ENCODE results near the gene CNDP2. TPM values are rescaled to one million over a fixed set of nuclear protein-coding genes. Genes with fewer than 3 reads are reported as not detected.

Gene CNDP2
- total RNA-seq, 1 experiment from 2014 or later = 310 TPM

- Histone ChIP-seq H3K27me3 (ENCODE audit: control insufficient read depth, insufficient read depth, low read length) (no peaks in the 10 kb centered on the region), H3K9me3 (ENCODE audit: control insufficient read depth, insufficient read depth, low read depth, low read length) (no peaks in the 10 kb centered on the region), H3K36me3 (ENCODE audit: control insufficient read depth, insufficient read depth, low read length) (peaks cover 4% of the 10 kb centered on the region; the same call in 1 of the 2 replicates), H3K4me1 (ENCODE audit: control insufficient read depth, insufficient read depth, low read length) (0 out of 2 replicates have a peak, but pooled peaks cover 4% of the 10 kb centered on the region), H3K4me3 (ENCODE audit: low read depth in 2 of 2, low read length in 2 of 2) (no peak overlapping the region), H3K27ac (ENCODE audit: low read length) (no peak overlapping the region)
- ATAC-seq = no peak
- no TSS peak for BruUV-seq (replicated peaks)
- in situ Hi-C loops (cut with HindIII; ENCODE audit: low pct_unique_long_range_greater_than_20kb, low sequenced_read_pairs) (no loop called here), intact Hi-C loops (cut with micrococcal nuclease; ENCODE audit: unreplicated experiment) (no loop called here)
- TF ChIP-seq, protein P1, sequence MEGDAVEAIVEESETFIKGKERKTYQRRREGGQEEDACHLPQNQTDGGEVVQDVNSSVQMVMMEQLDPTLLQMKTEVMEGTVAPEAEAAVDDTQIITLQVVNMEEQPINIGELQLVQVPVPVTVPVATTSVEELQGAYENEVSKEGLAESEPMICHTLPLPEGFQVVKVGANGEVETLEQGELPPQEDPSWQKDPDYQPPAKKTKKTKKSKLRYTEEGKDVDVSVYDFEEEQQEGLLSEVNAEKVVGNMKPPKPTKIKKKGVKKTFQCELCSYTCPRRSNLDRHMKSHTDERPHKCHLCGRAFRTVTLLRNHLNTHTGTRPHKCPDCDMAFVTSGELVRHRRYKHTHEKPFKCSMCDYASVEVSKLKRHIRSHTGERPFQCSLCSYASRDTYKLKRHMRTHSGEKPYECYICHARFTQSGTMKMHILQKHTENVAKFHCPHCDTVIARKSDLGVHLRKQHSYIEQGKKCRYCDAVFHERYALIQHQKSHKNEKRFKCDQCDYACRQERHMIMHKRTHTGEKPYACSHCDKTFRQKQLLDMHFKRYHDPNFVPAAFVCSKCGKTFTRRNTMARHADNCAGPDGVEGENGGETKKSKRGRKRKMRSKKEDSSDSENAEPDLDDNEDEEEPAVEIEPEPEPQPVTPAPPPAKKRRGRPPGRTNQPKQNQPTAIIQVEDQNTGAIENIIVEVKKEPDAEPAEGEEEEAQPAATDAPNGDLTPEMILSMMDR (IDR thresholded peaks at IDR 0.05) = no peak
- TF ChIP-seq SIN3A (IDR thresholded peaks at IDR 0.05; ENCODE audit: borderline replicate concordance, insufficient read depth, low read depth, low read length) (no peak), TCF7L2 (IDR thresholded peaks at IDR 0.05; ENCODE audit: low read depth, low read length) (no peak), POLR2AphosphoS5 (IDR thresholded peaks at IDR 0.05; ENCODE audit: low read depth, low read length) (no peak)
- TF ChIP-seq, protein P2, sequence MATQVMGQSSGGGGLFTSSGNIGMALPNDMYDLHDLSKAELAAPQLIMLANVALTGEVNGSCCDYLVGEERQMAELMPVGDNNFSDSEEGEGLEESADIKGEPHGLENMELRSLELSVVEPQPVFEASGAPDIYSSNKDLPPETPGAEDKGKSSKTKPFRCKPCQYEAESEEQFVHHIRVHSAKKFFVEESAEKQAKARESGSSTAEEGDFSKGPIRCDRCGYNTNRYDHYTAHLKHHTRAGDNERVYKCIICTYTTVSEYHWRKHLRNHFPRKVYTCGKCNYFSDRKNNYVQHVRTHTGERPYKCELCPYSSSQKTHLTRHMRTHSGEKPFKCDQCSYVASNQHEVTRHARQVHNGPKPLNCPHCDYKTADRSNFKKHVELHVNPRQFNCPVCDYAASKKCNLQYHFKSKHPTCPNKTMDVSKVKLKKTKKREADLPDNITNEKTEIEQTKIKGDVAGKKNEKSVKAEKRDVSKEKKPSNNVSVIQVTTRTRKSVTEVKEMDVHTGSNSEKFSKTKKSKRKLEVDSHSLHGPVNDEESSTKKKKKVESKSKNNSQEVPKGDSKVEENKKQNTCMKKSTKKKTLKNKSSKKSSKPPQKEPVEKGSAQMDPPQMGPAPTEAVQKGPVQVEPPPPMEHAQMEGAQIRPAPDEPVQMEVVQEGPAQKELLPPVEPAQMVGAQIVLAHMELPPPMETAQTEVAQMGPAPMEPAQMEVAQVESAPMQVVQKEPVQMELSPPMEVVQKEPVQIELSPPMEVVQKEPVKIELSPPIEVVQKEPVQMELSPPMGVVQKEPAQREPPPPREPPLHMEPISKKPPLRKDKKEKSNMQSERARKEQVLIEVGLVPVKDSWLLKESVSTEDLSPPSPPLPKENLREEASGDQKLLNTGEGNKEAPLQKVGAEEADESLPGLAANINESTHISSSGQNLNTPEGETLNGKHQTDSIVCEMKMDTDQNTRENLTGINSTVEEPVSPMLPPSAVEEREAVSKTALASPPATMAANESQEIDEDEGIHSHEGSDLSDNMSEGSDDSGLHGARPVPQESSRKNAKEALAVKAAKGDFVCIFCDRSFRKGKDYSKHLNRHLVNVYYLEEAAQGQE (IDR thresholded peaks at IDR 0.05; ENCODE audit: insufficient read depth in 1 of 2, low read depth in 2 of 2, low read length in 1 of 2) = no peak
- DNase-seq (ENCODE audit: low read depth, low spot score) = no peak
- POLR2A ChIA-PET = no interaction called here
- CTCF ChIA-PET = no interaction called here
Measured at GRCh38 chr18:74516271-74517235, 20.4 kb downstream of the CNDP2 start.

- ChIA-PET POLR2A (no interaction called here), CTCF (no interaction called here)
- BruUV-seq (replicated peaks) = no TSS peak
- in situ Hi-C loops (cut with HindIII; ENCODE audit: low pct_unique_long_range_greater_than_20kb, low sequenced_read_pairs) = no loop called here
- no peak for ATAC-seq
- TF ChIP-seq, protein P1 (IDR thresholded peaks at IDR 0.05) = no peak
- TF ChIP-seq, protein P2 (IDR thresholded peaks at IDR 0.05; ENCODE audit: insufficient read depth in 1 of 2, low read depth in 2 of 2, low read length in 1 of 2) = no peak
- no peak for TF ChIP-seq POLR2AphosphoS5 (IDR thresholded peaks at IDR 0.05; ENCODE audit: low read depth, low read length)
- no peak for TF ChIP-seq TCF7L2 (IDR thresholded peaks at IDR 0.05; ENCODE audit: low read depth, low read length)
- no peak for TF ChIP-seq SIN3A (IDR thresholded peaks at IDR 0.05; ENCODE audit: borderline replicate concordance, insufficient read depth, low read depth, low read length)
- intact Hi-C loops (cut with micrococcal nuclease; ENCODE audit: unreplicated experiment) = no loop called here
- Histone ChIP-seq H3K4me3 (ENCODE audit: low read depth in 2 of 2, low read length in 2 of 2) (no peak overlapping the region), H3K4me1 (ENCODE audit: control insufficient read depth, insufficient read depth, low read length) (no peaks in the 10 kb centered on the region), H3K9me3 (ENCODE audit: control insufficient read depth, insufficient read depth, low read depth, low read length) (no peaks in the 10 kb centered on the region), H3K27ac (ENCODE audit: low read length) (no peak overlapping the region), H3K27me3 (ENCODE audit: control insufficient read depth, insufficient read depth, low read length) (no peaks in the 10 kb centered on the region), H3K36me3 (ENCODE audit: control insufficient read depth, insufficient read depth, low read length) (peaks cover 4% of the 10 kb centered on the region; the same call in 1 of the 2 replicates)
- no peak for DNase-seq (ENCODE audit: low read depth, low spot score)
Measured at GRCh38 chr18:74517236-74517630, 21.1 kb downstream of the CNDP2 start.

All from Panc1 (cell line).